ENCODE results near the gene OR52E2. TPM values are rescaled to one million over a fixed set of nuclear protein-coding genes. Genes with fewer than 3 reads are reported as not detected.

OR52E2 gene
- total RNA-seq, 4 donors from 2014 or later: not detected

DNA sequence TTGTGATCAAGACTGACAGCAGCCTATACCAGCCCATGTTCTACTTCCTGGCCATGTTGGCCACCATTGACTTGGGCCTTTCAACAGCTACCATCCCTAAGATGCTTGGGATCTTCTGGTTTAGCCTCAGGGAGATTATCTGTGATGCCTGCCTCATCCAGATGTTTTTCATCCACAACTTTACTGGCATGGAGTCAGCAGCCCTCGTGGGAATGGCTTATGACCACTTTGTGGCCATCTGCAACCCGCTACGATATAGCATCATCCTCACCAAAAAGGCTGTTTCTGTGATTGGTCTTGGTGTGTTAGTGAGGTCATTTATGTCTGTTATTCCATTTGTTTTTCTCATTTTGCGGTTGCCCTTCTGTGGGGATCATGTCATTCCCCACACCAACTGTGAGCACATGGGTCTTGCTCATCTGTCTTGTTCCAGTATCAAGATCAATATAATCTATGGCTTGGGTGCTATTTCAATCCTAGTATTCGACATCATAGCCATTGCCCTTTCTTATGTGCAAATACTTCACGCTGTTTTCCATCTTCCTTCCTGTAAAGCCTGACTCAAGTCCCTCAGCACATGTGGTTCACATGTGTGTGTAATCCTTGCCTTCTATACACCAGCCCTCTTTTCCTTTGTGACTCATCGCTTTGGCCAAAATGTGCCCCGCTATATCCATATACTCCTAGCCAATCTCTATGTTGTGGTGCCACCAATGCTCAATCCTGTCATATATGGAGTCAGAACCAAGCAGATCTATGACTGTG lies 33.6 kb upstream of the OR52E2 start:
- WGBS: 89% methylated on average over 8 of the region's 8 CpGs

DNA sequence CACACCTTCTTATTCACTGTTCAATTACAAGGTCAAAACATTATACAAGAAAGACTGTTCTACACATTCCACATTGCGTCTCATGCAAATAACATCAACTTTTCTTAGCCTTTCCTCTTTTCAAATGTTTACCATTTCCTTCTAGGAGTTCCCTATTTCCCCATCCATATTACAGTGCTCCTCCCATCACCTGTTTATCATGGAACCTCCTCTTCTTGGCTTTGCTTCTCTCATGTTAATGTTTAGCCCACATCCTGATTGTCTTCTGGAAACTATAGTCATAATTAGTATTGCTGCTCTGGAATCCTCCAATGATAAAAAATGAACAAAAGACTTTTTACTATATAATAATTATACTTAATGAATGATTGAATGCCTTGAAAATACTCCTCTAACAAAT lies 31.2 kb upstream of the OR52E2 start:
- 88% methylated on average over 1 of the region's 1 CpG for WGBS
- no peaks in the 10 kb centered on the region for H3K9me3 ChIP-seq

More for the DNA sequence above, 33.6 kb upstream of the OR52E2 start:
- Histone ChIP-seq H3K27me3 (no peaks in the 10 kb centered on the region), H3K27ac (replicated peaks in 1 of 4) (no peak overlapping the region), H3K4me1 (no peaks in the 10 kb centered on the region), H3K36me3 (no peaks in the 10 kb centered on the region), H3K4me3 (no peak overlapping the region), H3K9me3 (no peaks in the 10 kb centered on the region)
- TF ChIP-seq POLR2AphosphoS5 (IDR thresholded peaks at IDR 0.05) (no peak), EP300 (IDR thresholded peaks at IDR 0.05) (no peak), POLR2A (IDR thresholded peaks at IDR 0.05; ENCODE audit: low read depth) (no peak)
- TF ChIP-seq, protein P1, sequence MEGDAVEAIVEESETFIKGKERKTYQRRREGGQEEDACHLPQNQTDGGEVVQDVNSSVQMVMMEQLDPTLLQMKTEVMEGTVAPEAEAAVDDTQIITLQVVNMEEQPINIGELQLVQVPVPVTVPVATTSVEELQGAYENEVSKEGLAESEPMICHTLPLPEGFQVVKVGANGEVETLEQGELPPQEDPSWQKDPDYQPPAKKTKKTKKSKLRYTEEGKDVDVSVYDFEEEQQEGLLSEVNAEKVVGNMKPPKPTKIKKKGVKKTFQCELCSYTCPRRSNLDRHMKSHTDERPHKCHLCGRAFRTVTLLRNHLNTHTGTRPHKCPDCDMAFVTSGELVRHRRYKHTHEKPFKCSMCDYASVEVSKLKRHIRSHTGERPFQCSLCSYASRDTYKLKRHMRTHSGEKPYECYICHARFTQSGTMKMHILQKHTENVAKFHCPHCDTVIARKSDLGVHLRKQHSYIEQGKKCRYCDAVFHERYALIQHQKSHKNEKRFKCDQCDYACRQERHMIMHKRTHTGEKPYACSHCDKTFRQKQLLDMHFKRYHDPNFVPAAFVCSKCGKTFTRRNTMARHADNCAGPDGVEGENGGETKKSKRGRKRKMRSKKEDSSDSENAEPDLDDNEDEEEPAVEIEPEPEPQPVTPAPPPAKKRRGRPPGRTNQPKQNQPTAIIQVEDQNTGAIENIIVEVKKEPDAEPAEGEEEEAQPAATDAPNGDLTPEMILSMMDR (IDR thresholded peaks at IDR 0.05): no peak
- DNase-seq (ENCODE audit: extremely low spot score): no peak
- intact Hi-C loops (cut with DNase I): no loop called here

DNA sequence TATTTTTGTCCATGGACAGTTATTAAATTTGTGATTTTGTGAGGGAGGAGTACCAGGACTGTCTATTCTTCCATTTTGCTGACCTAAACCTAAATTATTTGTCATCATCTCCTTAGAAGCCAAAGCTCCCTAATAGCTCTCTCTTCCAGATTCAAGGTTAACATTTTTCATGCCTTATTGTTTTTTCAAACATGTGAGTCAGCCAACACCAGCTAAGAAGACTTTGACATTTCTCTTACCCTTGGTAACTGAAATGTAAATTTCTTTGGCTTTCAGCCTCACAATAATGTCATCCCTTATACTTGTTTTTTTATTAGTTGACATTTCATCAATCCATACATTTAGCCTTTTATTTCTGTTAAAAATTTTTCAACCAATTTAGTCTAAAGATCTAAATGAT lies 29.1 kb upstream of the OR52E2 start:
- TF ChIP-seq EP300 (IDR thresholded peaks at IDR 0.05): no peak
- no peak for TF ChIP-seq POLR2AphosphoS5 (IDR thresholded peaks at IDR 0.05)

More for the DNA sequence above, 31.2 kb upstream of the OR52E2 start:
- Histone ChIP-seq H3K27me3 (no peaks in the 10 kb centered on the region), H3K36me3 (no peaks in the 10 kb centered on the region), H3K4me3 (no peak overlapping the region), H3K4me1 (no peaks in the 10 kb centered on the region), H3K27ac (replicated peaks in 1 of 4) (no peak overlapping the region)
- no peak for DNase-seq (ENCODE audit: extremely low spot score)
- intact Hi-C loops (cut with DNase I): no loop called here
- TF ChIP-seq, protein P1 (IDR thresholded peaks at IDR 0.05): no peak
- TF ChIP-seq POLR2AphosphoS5 (IDR thresholded peaks at IDR 0.05) (no peak), POLR2A (IDR thresholded peaks at IDR 0.05; ENCODE audit: low read depth) (no peak), EP300 (IDR thresholded peaks at IDR 0.05) (no peak)

DNA sequence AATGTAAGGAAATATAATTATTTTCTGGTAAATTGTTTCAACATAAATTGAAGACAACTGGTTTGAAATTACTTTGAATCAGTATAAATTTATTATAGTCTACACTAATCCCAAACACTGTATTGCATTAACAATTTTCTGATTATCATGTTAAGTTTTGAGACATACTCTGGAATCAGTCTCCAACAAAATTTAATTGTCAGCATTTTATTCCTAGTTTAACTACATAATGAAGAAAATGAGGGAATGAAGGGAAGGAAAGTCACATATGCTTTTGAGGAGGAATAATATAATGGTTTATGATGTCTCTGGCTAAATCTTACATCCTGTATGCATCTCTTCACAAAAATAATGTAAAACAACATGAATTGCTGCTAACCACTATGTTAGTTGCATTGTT lies 24.2 kb upstream of the OR52E2 start:
- DNase-seq (ENCODE audit: extremely low spot score): no peak
- no peaks in the 10 kb centered on the region for H3K4me1 ChIP-seq

More for the DNA sequence above, 29.1 kb upstream of the OR52E2 start:
- H3K4me3 ChIP-seq: no peak overlapping the region
- no peak overlapping the region for H3K27ac ChIP-seq (replicated peaks in 1 of 4)
- intact Hi-C loops (cut with DNase I): no loop called here
- H3K4me1 ChIP-seq: no peaks in the 10 kb centered on the region
- no peak for DNase-seq (ENCODE audit: extremely low spot score)
- H3K9me3 ChIP-seq: no peaks in the 10 kb centered on the region
- H3K36me3 ChIP-seq: no peaks in the 10 kb centered on the region
- no peaks in the 10 kb centered on the region for H3K27me3 ChIP-seq

DNA sequence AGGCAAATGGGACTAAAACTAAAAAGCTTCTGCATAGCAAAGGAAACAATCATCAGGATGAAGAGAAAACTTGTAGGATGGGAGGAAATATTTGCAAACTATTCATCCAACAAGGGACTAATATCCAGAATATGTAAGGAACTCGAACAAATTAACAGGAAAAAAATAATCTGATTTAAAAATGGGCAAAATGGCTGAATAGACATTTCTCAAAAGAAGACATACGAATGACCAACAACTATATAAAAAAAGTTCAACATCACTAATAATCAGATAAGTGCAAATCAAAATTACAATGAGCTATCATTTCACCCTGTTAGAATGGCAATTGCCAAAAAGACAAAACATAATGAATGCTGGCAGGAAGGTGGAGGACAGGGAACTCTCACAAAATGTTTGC lies 22.0 kb upstream of the OR52E2 start:
- H3K36me3 ChIP-seq: no peaks in the 10 kb centered on the region
- no peaks in the 10 kb centered on the region for H3K9me3 ChIP-seq
- H3K4me1 ChIP-seq: no peaks in the 10 kb centered on the region
- H3K27ac ChIP-seq (replicated peaks in 1 of 4): no peak overlapping the region
- 76% methylated on average over 2 of the region's 2 CpGs for WGBS
- TF ChIP-seq EP300 (IDR thresholded peaks at IDR 0.05) (no peak), POLR2AphosphoS5 (IDR thresholded peaks at IDR 0.05) (no peak)
- no peak for DNase-seq (ENCODE audit: extremely low spot score)
- intact Hi-C loops (cut with DNase I): no loop called here
- no peak overlapping the region for H3K4me3 ChIP-seq
- H3K27me3 ChIP-seq: no peaks in the 10 kb centered on the region

More for the DNA sequence above, 24.2 kb upstream of the OR52E2 start:
- no peak for TF ChIP-seq EP300 (IDR thresholded peaks at IDR 0.05)
- Histone ChIP-seq H3K9me3 (no peaks in the 10 kb centered on the region), H3K36me3 (no peaks in the 10 kb centered on the region), H3K27me3 (no peaks in the 10 kb centered on the region), H3K4me3 (no peak overlapping the region), H3K27ac (replicated peaks in 1 of 4) (no peak overlapping the region)
- intact Hi-C loops (cut with DNase I): no loop called here

DNA sequence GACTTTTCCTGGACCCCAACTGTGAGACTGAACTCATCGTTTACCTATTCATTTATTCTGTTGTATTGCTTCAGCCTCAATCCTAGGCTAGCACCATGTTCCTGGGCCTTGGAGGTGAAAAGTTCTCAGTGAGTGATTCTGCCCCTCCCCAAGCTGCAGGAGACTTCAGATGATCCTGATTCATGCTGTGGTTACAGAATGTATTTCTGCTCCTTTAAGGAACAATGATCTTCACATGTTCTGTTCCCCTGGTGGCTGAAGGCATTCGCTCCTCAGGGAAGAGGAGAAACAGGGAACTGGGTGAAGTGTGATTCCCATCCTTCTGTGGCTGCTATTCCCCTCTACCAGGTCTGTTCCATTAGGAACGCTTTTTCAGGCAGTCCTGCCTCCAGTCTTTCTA lies 12.4 kb upstream of the OR52E2 start:
- Histone ChIP-seq H3K9me3 (no peaks in the 10 kb centered on the region), H3K36me3 (no peaks in the 10 kb centered on the region), H3K4me1 (no peaks in the 10 kb centered on the region), H3K27ac (replicated peaks in 1 of 4) (no peak overlapping the region), H3K4me3 (no peak overlapping the region), H3K27me3 (peaks cover 0 to 4% (median 0%) of the 10 kb centered on the region in 4 donors)
- TF ChIP-seq, protein P1 (IDR thresholded peaks at IDR 0.05): no peak
- no peak for TF ChIP-seq POLR2AphosphoS5 (IDR thresholded peaks at IDR 0.05)
- TF ChIP-seq EP300 (IDR thresholded peaks at IDR 0.05): no peak
- TF ChIP-seq POLR2A (IDR thresholded peaks at IDR 0.05; ENCODE audit: low read depth): no peak
- intact Hi-C loops (cut with DNase I): no loop called here
- WGBS: 67% methylated on average over 3 of the region's 3 CpGs
- DNase-seq (ENCODE audit: extremely low spot score): no peak

Measured in esophagus muscularis mucosa (tissue), 4 donors.